ENCODE results near the gene SCGB1A1. TPM values are rescaled to one million over a fixed set of nuclear protein-coding genes. Genes with fewer than 3 reads are reported as not detected.
A peak's percentile ranks its signal among the peaks of the same experiment; 100 is the strongest.
"Not testable (repeated sequence)": the region's sequence is repeated elsewhere in the genome, so short reads cannot be mapped to it uniquely, and the experiment has no call there.

SCGB1A1 gene
- total RNA-seq, 6 experiments from 2014 or later, result not detected

DNA sequence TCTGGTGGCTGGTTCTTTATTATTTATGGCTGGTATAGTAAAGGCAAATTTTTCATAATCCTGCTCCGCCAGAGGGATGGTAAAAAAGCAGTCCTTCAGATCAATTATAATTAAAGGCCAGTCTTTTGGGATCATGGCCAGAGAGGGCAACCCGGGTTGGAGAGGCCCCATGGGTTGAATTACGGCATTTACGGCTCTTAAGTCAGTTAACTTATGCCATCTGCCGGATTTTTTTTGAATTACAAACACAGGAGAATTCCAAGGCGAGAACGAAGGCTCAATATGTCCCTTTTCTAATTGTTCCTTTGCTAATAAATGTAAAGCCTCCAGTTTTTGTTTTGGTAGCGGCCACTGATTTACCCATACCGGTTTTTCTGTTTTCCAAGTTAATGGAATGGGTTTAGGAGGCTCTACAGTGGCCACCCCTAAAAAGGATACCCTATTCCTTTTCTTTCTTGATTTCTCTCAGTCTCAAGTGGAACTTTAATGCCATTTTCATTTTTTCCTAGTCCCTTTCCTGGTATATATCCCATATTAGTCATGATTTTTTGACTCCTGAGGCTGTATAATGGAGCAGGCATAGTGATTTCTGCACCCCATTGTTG lies 40.3 kb upstream of the SCGB1A1 start:
- TF ChIP-seq, protein P1, sequence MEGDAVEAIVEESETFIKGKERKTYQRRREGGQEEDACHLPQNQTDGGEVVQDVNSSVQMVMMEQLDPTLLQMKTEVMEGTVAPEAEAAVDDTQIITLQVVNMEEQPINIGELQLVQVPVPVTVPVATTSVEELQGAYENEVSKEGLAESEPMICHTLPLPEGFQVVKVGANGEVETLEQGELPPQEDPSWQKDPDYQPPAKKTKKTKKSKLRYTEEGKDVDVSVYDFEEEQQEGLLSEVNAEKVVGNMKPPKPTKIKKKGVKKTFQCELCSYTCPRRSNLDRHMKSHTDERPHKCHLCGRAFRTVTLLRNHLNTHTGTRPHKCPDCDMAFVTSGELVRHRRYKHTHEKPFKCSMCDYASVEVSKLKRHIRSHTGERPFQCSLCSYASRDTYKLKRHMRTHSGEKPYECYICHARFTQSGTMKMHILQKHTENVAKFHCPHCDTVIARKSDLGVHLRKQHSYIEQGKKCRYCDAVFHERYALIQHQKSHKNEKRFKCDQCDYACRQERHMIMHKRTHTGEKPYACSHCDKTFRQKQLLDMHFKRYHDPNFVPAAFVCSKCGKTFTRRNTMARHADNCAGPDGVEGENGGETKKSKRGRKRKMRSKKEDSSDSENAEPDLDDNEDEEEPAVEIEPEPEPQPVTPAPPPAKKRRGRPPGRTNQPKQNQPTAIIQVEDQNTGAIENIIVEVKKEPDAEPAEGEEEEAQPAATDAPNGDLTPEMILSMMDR (IDR thresholded peaks at IDR 0.05), result peak; percentile 78
- peaks cover 15% of the 10 kb centered on the region for H3K27me3 Mint-ChIP-seq (ENCODE audit: insufficient read depth)
- peak; percentile 42 for DNase-seq
- H3K9me3 Mint-ChIP-seq; H3K27ac Mint-ChIP-seq; H3K4me3 Mint-ChIP-seq; H3K36me3 Mint-ChIP-seq (ENCODE audit: low read depth): not testable (repeated sequence)
- peaks cover 13% of the 10 kb centered on the region; the same call in 1 of the 2 replicates for H3K4me1 Mint-ChIP-seq (ENCODE audit: low read depth)

DNA sequence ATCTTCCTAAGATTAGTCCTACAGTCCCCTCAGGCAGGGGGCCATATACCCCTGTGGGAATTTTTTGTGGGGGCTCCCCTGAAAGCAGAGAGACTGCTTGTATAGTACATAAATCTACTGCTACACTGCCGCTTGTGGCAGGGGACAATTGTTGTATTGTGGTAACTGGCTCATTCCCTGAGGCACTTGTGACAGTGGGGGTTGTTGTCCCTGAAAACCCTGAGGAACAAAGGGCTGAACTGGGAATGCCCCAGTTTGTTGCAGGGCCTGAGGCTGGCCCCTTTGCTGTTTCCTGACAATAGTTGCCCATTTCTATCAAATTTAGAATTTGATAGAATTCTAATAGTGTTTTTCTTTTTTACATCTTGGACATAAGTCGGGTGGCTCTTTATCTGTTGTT lies 39.2 kb upstream of the SCGB1A1 start:
- peaks cover 13% of the 10 kb centered on the region for H3K27me3 Mint-ChIP-seq (ENCODE audit: insufficient read depth)
- DNase-seq; H3K27ac Mint-ChIP-seq; H3K9me3 Mint-ChIP-seq; H3K36me3 Mint-ChIP-seq (ENCODE audit: low read depth); H3K4me3 Mint-ChIP-seq: not testable (repeated sequence)
- peaks cover 13% of the 10 kb centered on the region; the same call in 1 of the 2 replicates for H3K4me1 Mint-ChIP-seq (ENCODE audit: low read depth)

DNA sequence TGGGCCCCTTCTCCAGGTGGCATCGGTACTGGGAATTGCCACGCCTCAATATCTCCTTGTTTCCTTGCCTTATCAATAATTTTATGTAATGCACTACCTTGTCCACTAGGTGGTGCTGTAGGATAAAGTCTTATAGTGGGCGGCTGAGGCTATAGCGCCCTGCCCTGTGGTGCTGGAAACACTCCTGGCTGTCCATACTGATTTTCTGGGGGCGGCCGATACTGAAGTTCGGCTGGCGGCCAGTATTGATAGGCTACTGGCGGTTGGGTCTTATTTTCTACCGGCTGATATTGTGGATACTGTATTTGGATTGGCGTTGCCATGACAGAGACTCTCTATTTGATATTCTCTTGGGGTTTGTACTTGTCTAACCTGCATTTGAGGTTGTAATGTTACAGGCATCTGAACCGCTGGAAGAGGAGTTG lies 38.0 kb upstream of the SCGB1A1 start:
- Mint-ChIP-seq H3K4me3 (peak overlapping the region; percentile 61; the same call in 1 of the 2 replicates), H3K27me3 (ENCODE audit: insufficient read depth) (peaks cover 12% of the 10 kb centered on the region), H3K4me1 (ENCODE audit: low read depth) (peaks cover 13% of the 10 kb centered on the region; the same call in 1 of the 2 replicates)
- TF ChIP-seq, protein P1 (IDR thresholded peaks at IDR 0.05), result peak; percentile 95
- H3K36me3 Mint-ChIP-seq (ENCODE audit: low read depth); H3K9me3 Mint-ChIP-seq; H3K27ac Mint-ChIP-seq: not testable (repeated sequence)
- peak; percentile 63 for DNase-seq

DNA sequence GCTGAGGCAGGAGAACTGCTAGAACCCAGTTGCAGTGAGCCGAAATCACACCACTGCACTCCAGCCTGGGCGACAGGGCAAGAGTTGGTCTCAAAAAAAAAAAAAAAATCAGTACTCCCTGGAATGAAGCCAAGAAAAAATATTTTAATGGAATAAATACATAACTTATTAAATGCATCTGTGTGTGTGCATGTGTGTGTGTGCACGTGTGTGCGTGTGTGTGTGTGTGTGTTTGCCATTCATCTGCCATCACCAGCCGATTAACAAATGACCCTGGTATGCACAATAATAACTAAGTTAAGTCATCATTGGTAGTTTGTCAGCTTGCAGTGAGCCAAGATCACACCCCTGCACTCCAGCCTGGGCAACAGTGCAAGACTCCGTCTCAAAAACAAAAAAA lies 35.0 kb upstream of the SCGB1A1 start:
- Mint-ChIP-seq H3K36me3 (ENCODE audit: low read depth) (no peaks in the 10 kb centered on the region), H3K27me3 (ENCODE audit: insufficient read depth) (peaks cover 17% of the 10 kb centered on the region), H3K4me1 (ENCODE audit: low read depth) (peaks cover 13% of the 10 kb centered on the region; the same call in 1 of the 2 replicates), H3K27ac (no peak overlapping the region), H3K9me3 (no peaks in the 10 kb centered on the region), H3K4me3 (no peak overlapping the region)
- no peak for DNase-seq
- TF ChIP-seq, protein P1 (IDR thresholded peaks at IDR 0.05), result no peak

DNA sequence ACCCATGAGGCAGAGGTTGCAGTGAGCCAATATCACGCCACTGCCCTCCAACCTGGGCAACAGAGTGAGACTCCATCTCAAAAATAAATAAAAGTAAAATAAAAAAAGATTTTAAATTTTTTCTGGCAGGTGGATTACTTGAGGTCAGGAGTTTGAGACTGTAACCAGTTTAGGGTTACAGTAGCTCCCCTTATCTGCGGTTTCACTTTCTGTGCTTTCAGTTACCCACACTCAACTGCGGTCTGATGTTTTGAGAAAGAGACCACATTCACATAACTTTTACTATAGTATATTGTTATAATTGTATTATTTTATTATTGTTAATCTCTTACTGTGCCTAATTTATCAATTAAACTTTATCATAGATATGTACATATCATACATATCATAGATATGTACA lies 32.8 kb upstream of the SCGB1A1 start:
- H3K4me1 Mint-ChIP-seq (ENCODE audit: low read depth); DNase-seq; H3K36me3 Mint-ChIP-seq (ENCODE audit: low read depth); H3K9me3 Mint-ChIP-seq; H3K27ac Mint-ChIP-seq; H3K4me3 Mint-ChIP-seq: not testable (repeated sequence)
- H3K27me3 Mint-ChIP-seq (ENCODE audit: insufficient read depth), result peaks cover 24% of the 10 kb centered on the region

DNA sequence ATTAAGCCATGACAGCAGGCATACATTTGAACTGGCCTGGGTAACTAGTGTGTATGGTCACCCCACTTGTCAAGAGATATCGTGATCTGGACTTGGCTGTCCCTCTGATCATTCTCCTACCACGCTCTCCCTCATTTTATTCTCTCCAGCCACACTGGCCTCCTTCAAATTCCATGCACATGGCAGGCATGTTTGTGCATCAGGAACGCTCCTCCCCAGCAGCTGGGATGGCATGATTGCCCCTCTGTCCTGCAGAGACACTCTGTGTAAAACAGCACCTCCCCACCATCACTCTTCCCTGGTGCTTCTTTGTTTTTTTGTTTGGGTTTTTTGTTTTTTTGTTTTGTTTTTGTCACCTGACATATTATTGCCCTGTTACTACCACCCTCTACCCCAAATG lies 31.5 kb upstream of the SCGB1A1 start:
- Mint-ChIP-seq H3K27me3 (ENCODE audit: insufficient read depth) (peaks cover 29% of the 10 kb centered on the region), H3K36me3 (ENCODE audit: low read depth) (no peaks in the 10 kb centered on the region), H3K4me3 (no peak overlapping the region), H3K27ac (no peak overlapping the region), H3K4me1 (ENCODE audit: low read depth) (no peaks in the 10 kb centered on the region), H3K9me3 (no peaks in the 10 kb centered on the region)
- DNase-seq, result no peak
- TF ChIP-seq, protein P1 (IDR thresholded peaks at IDR 0.05), result no peak
